Breast epithelium (tissue), 4 donors: ENCODE results near the gene TMEM87B. TPM values are rescaled to one million over a fixed set of nuclear protein-coding genes. Genes with fewer than 3 reads are reported as not detected.

Source experiments
- DNase-seq, 2 donors: peaks; one replicate each; pipeline ENCODE4 v3.0.0-alpha.2; 2019; ENCODE audit warnings: low spot score in 2 of 2
- H3K27ac ChIP-seq, 2 donors: fragments of 200-600 bp; sonication (generic) in 1 of 2; one replicate each; pipeline ENCODE4 v1.5.1; 2016 to 2019; ENCODE audit warnings: mild to moderate bottlenecking in 1 of 2
- H3K27me3 ChIP-seq, 2 donors: fragments of 200-600 bp; sonication (generic) in 1 of 2; one replicate each; pipeline versions ENCODE4 v1.5.1 to v1.6.0; 2017 to 2019; ENCODE audit warnings: control low read depth in 1 of 2, mild to moderate bottlenecking in 1 of 2
- H3K36me3 ChIP-seq: fragments of 200-600 bp; one replicate; pipeline ENCODE4 v1.5.1; 2019
- H3K4me1 ChIP-seq, 2 donors: fragments of 200-600 bp; sonication (generic); one replicate each; pipeline ENCODE4 v1.5.1; 2016 to 2019; ENCODE audit warnings: control low read depth in 1 of 2
- H3K4me3 ChIP-seq, 3 donors: fragments of 200-600 bp; sonication (generic); 1 replicate in 2 of 3; 2 replicates in 1 of 3; pipeline ENCODE4 v1.5.1; 2016 to 2019; ENCODE audit warnings: mild to moderate bottlenecking in 3 of 3, moderate library complexity in 2 of 3
- H3K9me3 ChIP-seq, 2 donors: fragments of 200-600 bp; sonication (generic) in 1 of 2; one replicate each; pipeline ENCODE4 v1.5.1; 2016 to 2019; ENCODE audit warnings: control low read depth in 1 of 2
- CTCF ChIP-seq, 3 donors: fragments of 450-650 bp; IDR thresholded peaks; one replicate each; pipeline ENCODE4 v1.5.1; 2016 to 2017; ENCODE audit warnings: antibody characterized with exemption in 3 of 3, mild to moderate bottlenecking in 3 of 3, moderate library complexity in 3 of 3
- POLR2A ChIP-seq: fragments of 450-650 bp; IDR thresholded peaks from one replicate; pipeline ENCODE4 v1.6.1; 2016; ENCODE audit warnings: antibody characterized with exemption, mild to moderate bottlenecking, moderate library complexity
- POLR2AphosphoS5 ChIP-seq, 3 donors: sonication (generic); formaldehyde crosslinking; IDR thresholded peaks; one replicate each; pipeline ENCODE4 v1.6.1; 2017; ENCODE audit warnings: antibody characterized with exemption in 3 of 3
- intact Hi-C: fragments of 100-400 bp; cut with DNase I; formaldehyde crosslinking; loops from one replicate; pipeline ENCODE4 v1.15.1; 2023; ENCODE audit warnings: low total_unique reads
- total RNA-seq, 3 donors: library from RNA; depleted of rRNA; stranded (reverse); fragments of >200 nt; gene quantifications; one replicate each; pipeline ENCODE4 v1.1.0, GENCODE V29; 2016

The TMEM87B gene
- total RNA-seq, 3 donors from 2014 or later = 16.2 to 52.0 (median 38.3) TPM

GRCh38 chr2:112027767-112028166, 27.3 kb upstream of the TMEM87B start:
- intact Hi-C loops = no loop called here
- TF ChIP-seq POLR2A (no peak), POLR2AphosphoS5 (IDR thresholded peaks at IDR 0.05) (no peak), CTCF (IDR thresholded peaks at IDR 0.05) (no peak)
- Histone ChIP-seq H3K9me3 (no peaks in the 10 kb centered on the region), H3K4me3 (no peak overlapping the region), H3K36me3 (no peaks in the 10 kb centered on the region), H3K27ac (no peak overlapping the region), H3K4me1 (peaks cover 0 to under 1% of the 10 kb centered on the region in 2 donors), H3K27me3 (no peaks in the 10 kb centered on the region)
- no peak for DNase-seq

DNA sequence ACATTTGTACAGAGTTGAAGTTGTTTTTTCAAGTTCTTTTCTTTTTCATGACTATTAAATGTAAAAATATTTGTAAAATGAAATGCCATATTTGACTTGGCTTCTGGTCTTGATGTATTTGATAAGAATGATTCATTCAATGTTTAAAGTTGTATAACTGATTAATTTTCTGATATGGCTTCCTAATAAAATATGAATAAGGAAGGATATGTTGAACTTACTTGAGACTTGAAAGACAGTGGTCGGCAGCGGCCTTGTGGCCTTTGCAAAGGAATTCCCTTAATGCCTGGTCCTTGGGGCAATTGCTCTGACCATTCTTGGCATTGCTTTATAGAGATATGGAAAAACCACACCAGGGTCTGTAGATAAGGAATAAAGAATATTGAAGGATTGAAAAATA, 25.9 kb upstream of the TMEM87B start:
- intact Hi-C loops = no loop called here
- H3K27me3 ChIP-seq = no peaks in the 10 kb centered on the region
- H3K9me3 ChIP-seq = no peaks in the 10 kb centered on the region
- no peak overlapping the region for H3K27ac ChIP-seq
- no peak overlapping the region for H3K4me3 ChIP-seq
- peaks cover 4 to 8% of the 10 kb centered on the region in 2 donors for H3K4me1 ChIP-seq
- H3K36me3 ChIP-seq = no peaks in the 10 kb centered on the region
- TF ChIP-seq POLR2AphosphoS5 (IDR thresholded peaks at IDR 0.05) (no peak), POLR2A (no peak), CTCF (IDR thresholded peaks at IDR 0.05) (no peak)
- DNase-seq = no peak

GRCh38 chr2:112031473-112032223, 23.4 kb upstream of the TMEM87B start:
- Histone ChIP-seq H3K36me3 (no peaks in the 10 kb centered on the region), H3K27me3 (no peaks in the 10 kb centered on the region), H3K9me3 (no peaks in the 10 kb centered on the region), H3K4me1 (peaks cover 4 to 8% of the 10 kb centered on the region in 2 donors), H3K4me3 (peak overlapping the region in 1 of 3 donors; percentile 39), H3K27ac (peak overlapping the region; percentile 51 to 76)
- DNase-seq = peak in 1 of 2 donors; percentile 43
- intact Hi-C loops = no loop called here
- TF ChIP-seq POLR2AphosphoS5 (IDR thresholded peaks at IDR 0.05) (no peak), CTCF (IDR thresholded peaks at IDR 0.05) (no peak), POLR2A (no peak)

DNA sequence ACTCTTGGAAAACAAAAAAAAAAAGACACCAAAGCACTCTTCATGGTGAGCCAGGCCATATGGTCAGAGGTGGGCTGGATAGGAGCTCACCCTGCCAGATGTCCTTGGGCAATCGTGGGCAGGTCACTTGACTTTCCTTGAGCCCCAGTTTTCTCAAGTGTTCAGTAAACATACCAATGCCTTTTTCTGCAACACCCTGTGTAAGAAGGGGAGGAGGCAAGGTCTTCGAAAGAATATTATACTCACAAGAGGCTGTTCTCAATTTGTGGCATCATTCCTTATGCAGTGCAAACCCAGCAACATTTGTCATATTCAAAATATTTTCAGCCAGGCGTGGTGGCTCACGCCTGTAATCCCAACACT, 22.9 kb upstream of the TMEM87B start:
- Histone ChIP-seq H3K4me1 (peaks cover 4 to 8% of the 10 kb centered on the region in 2 donors), H3K27ac (peak overlapping the region; percentile 51 to 76), H3K27me3 (no peaks in the 10 kb centered on the region), H3K9me3 (no peaks in the 10 kb centered on the region), H3K4me3 (peak overlapping the region in 1 of 3 donors; percentile 39), H3K36me3 (no peaks in the 10 kb centered on the region)
- TF ChIP-seq POLR2AphosphoS5 (IDR thresholded peaks at IDR 0.05) (no peak), CTCF (IDR thresholded peaks at IDR 0.05) (no peak), POLR2A (no peak)
- intact Hi-C loops = no loop called here
- no peak for DNase-seq

- intact Hi-C loops = no loop called here
- peaks cover 4 to 8% of the 10 kb centered on the region in 2 donors for H3K4me1 ChIP-seq
- DNase-seq = peak in 1 of 2 donors; percentile 67
Measured at GRCh38 chr2:112032689-112033465, 22.2 kb upstream of the TMEM87B start.

More at GRCh38 chr2:112032689-112033465, 22.2 kb upstream of the TMEM87B start:
- no peak overlapping the region for H3K4me3 ChIP-seq
- TF ChIP-seq CTCF (IDR thresholded peaks at IDR 0.05) (no peak), POLR2AphosphoS5 (IDR thresholded peaks at IDR 0.05) (no peak), POLR2A (no peak)
- H3K27me3 ChIP-seq = no peaks in the 10 kb centered on the region
- H3K27ac ChIP-seq = peak overlapping the region; percentile 51 to 77
- H3K9me3 ChIP-seq = no peaks in the 10 kb centered on the region
- no peaks in the 10 kb centered on the region for H3K36me3 ChIP-seq
